ENCODE measurements around the gene TNNT3.

Gene TNNT3

DNA sequence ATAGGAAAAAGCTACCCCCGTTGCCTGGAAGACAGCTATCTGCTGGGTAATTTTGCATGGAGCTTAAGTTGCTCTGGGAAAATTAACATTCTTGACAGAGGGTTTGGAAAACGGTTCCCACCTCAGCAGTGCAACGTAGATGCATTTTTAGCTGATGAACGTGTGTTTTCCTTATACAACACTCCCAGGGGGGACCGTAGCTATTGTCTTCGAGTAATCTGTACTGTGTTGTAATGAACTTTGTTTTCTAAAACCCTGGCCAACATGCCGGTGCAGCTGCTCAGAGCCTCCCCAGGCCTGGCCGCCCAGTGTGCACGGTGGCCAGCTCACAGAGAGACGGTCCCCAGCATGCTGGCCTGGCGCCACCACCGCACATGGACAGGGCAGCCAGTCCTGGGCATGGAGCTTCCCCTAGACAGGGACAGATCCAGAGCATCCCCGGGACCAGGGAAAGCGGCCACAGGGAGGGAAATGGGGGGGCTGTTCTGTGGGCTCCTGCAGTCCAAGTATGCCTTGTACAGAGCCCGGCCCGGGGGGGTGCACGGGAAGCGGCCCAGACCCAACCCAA is 2.2 kb downstream of the TNNT3 start:
- Histone ChIP-seq H3K27ac (ENCODE audit: low read length) (no peak overlapping the region), H3K79me2 (ENCODE audit: insufficient read depth, low read length) (no peaks in the 10 kb centered on the region), H4K20me1 (ENCODE audit: insufficient read depth, low read length) (no peaks in the 10 kb centered on the region), H3K4me2 (ENCODE audit: insufficient read depth, low read length) (no peak overlapping the region), H3K4me1 (ENCODE audit: insufficient read depth, low read length) (peaks cover 8% of the 10 kb centered on the region), H3K4me3 (ENCODE audit: low read depth in 1 of 2, low read length in 2 of 2) (no peak overlapping the region), H2AFZ (ENCODE audit: low read depth, low read length) (no peak overlapping the region), H3K36me3 (ENCODE audit: insufficient read depth, low read length) (no peaks in the 10 kb centered on the region), H3K9ac (ENCODE audit: low read depth, low read length) (no peak overlapping the region), H3K9me3 (ENCODE audit: insufficient read depth, low read length, severe bottlenecking) (no peaks in the 10 kb centered on the region), H3K27me3 (ENCODE audit: insufficient read depth, low read length, poor library complexity) (no peaks in the 10 kb centered on the region)
- ATAC-seq (ENCODE audit: insufficient read depth, low read depth) (no peak), DNase-seq (no peak)
- TF ChIP-seq, protein P1, sequence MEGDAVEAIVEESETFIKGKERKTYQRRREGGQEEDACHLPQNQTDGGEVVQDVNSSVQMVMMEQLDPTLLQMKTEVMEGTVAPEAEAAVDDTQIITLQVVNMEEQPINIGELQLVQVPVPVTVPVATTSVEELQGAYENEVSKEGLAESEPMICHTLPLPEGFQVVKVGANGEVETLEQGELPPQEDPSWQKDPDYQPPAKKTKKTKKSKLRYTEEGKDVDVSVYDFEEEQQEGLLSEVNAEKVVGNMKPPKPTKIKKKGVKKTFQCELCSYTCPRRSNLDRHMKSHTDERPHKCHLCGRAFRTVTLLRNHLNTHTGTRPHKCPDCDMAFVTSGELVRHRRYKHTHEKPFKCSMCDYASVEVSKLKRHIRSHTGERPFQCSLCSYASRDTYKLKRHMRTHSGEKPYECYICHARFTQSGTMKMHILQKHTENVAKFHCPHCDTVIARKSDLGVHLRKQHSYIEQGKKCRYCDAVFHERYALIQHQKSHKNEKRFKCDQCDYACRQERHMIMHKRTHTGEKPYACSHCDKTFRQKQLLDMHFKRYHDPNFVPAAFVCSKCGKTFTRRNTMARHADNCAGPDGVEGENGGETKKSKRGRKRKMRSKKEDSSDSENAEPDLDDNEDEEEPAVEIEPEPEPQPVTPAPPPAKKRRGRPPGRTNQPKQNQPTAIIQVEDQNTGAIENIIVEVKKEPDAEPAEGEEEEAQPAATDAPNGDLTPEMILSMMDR (IDR thresholded peaks at IDR 0.05; ENCODE audit: borderline replicate concordance, extremely low read depth, low read length, poor library complexity, severe bottlenecking): no peak
- no peak for TF ChIP-seq EZH2 (IDR thresholded peaks at IDR 0.05; ENCODE audit: borderline replicate concordance, low read depth, low read length, severe bottlenecking)

DNA sequence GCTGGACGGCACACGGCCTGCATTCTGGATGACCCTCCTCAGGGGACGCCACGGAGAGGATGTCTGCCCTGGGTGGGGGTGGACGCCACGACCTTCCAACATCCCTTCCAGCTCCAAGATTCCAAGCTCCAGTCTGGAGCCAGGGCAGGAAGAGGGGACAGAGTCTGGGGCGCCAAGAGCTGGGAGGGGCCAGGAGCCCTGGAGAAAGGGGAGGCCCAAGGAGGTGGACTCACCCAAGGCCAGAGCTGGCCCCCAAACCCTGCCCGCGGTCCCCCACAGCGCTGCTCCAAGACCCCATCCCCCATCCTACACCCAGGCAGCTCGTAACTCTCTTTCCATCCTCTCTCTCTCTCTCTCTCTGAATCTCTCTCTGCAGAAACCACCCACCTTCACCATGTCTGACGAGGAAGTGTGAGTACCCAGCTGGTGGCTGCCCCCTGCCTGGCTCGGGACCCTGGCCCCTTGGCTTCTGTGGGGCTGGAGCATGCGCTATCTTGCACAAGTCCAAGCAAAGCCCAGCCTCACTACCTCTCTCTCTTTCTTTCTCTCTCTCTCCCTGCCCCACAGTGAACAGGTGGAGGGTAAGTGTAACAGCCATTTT is 3.1 kb downstream of the TNNT3 start:
- Histone ChIP-seq H3K4me1 (ENCODE audit: insufficient read depth, low read length) (peaks cover 8% of the 10 kb centered on the region), H3K36me3 (ENCODE audit: insufficient read depth, low read length) (no peaks in the 10 kb centered on the region), H3K27ac (ENCODE audit: low read length) (peak overlapping the region; percentile 40; the same call in 1 of the 2 replicates), H3K4me2 (ENCODE audit: insufficient read depth, low read length) (no peak overlapping the region), H3K4me3 (ENCODE audit: low read depth in 1 of 2, low read length in 2 of 2) (no peak overlapping the region), H4K20me1 (ENCODE audit: insufficient read depth, low read length) (no peaks in the 10 kb centered on the region), H3K9ac (ENCODE audit: low read depth, low read length) (no peak overlapping the region), H3K79me2 (ENCODE audit: insufficient read depth, low read length) (no peaks in the 10 kb centered on the region), H2AFZ (ENCODE audit: low read depth, low read length) (peak overlapping the region; percentile 59; the same call in 1 of the 2 replicates), H3K27me3 (ENCODE audit: insufficient read depth, low read length, poor library complexity) (no peaks in the 10 kb centered on the region), H3K9me3 (ENCODE audit: insufficient read depth, low read length, severe bottlenecking) (no peaks in the 10 kb centered on the region)
- no peak for DNase-seq
- TF ChIP-seq, protein P1 (IDR thresholded peaks at IDR 0.05; ENCODE audit: borderline replicate concordance, extremely low read depth, low read length, poor library complexity, severe bottlenecking): no peak
- TF ChIP-seq EZH2 (IDR thresholded peaks at IDR 0.05; ENCODE audit: borderline replicate concordance, low read depth, low read length, severe bottlenecking): no peak
- peak; percentile 47; the same call in 1 of the 3 replicates for ATAC-seq (ENCODE audit: insufficient read depth, low read depth)

DNA sequence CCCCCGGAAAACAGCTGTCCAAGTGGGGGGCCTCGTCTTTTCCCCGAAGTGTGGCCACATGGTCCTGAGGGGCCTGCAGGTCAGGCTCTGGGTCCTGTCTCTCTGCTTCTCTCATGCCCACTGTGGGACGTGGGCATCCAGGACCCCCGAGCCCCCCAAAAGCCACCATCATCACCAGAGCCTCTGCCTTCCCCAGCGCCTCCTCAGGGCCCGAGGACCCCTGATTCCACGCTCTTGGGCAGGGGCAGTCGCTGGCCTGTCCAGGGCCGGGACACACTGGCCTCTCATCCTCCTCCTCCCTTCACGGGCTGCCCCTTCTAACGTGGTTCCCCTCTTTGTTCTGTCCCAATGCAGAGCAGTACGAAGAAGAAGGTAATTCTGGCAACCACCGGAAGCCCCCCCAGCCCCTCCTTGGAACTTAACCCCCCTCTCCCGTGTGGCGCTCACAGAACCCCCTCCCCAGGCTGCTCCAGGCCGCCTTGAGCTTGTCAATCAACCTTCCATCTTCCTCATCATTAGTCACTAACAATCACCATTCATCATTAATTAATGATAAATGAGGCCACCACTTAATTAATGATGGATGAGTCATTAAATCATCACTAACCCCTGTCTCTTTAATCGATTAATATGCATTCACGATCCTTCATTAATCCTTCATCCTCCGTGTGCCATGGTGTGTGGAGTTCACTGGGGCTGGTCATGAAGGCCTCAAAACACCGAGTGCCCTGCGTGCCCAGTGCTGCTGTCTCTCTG is 3.9 kb downstream of the TNNT3 start:
- Histone ChIP-seq H4K20me1 (ENCODE audit: insufficient read depth, low read length) (no peaks in the 10 kb centered on the region), H3K27ac (ENCODE audit: low read length) (no peak overlapping the region), H3K4me3 (ENCODE audit: low read depth in 1 of 2, low read length in 2 of 2) (no peak overlapping the region), H3K9me3 (ENCODE audit: insufficient read depth, low read length, severe bottlenecking) (no peaks in the 10 kb centered on the region), H3K79me2 (ENCODE audit: insufficient read depth, low read length) (no peaks in the 10 kb centered on the region), H3K4me2 (ENCODE audit: insufficient read depth, low read length) (no peak overlapping the region), H3K4me1 (ENCODE audit: insufficient read depth, low read length) (peaks cover 8% of the 10 kb centered on the region), H3K9ac (ENCODE audit: low read depth, low read length) (no peak overlapping the region), H3K27me3 (ENCODE audit: insufficient read depth, low read length, poor library complexity) (no peaks in the 10 kb centered on the region), H2AFZ (ENCODE audit: low read depth, low read length) (no peak overlapping the region; the same call in 1 of the 2 replicates), H3K36me3 (ENCODE audit: insufficient read depth, low read length) (no peaks in the 10 kb centered on the region)
- ATAC-seq (ENCODE audit: insufficient read depth, low read depth): no peak
- no peak for DNase-seq
- TF ChIP-seq EZH2 (IDR thresholded peaks at IDR 0.05; ENCODE audit: borderline replicate concordance, low read depth, low read length, severe bottlenecking): no peak
- TF ChIP-seq, protein P1 (IDR thresholded peaks at IDR 0.05; ENCODE audit: borderline replicate concordance, extremely low read depth, low read length, poor library complexity, severe bottlenecking): no peak

Measured in DND-41 (cell line).